Neural cell (in vitro differentiated cells): ENCODE measurements around the gene LONRF2. TPM values are rescaled to one million over a fixed set of nuclear protein-coding genes. Genes with fewer than 3 reads are reported as not detected.
"Not testable (repeated sequence)": the region's sequence is repeated elsewhere in the genome, so short reads cannot be mapped to it uniquely, and the experiment has no call there.

ENCODE experiments used
- H2AFZ ChIP-seq: fragments of 200-600, 300-800 bp; sonication (generic), shearing (Covaris generic); 2 replicates; pipeline ENCODE4 v1.6.0; 2014; ENCODE audit warnings: low read depth, mild to moderate bottlenecking, antibody characterized with exemption, low read length, moderate library complexity
- H3F3A ChIP-seq: fragments of 200-600 bp; shearing (Covaris generic); 2 replicates; pipeline ENCODE4 v1.6.1; 2016; ENCODE audit warnings: mild to moderate bottlenecking, moderate library complexity, mixed read lengths, antibody characterized with exemption, low read length; ENCODE audit not compliant: insufficient read depth, poor library complexity, severe bottlenecking
- H3K27ac ChIP-seq: fragments of 200-600, 300-800 bp; sonication (generic), shearing (Covaris generic); 2 replicates; pipeline ENCODE4 v1.5.1; 2014; ENCODE audit warnings: mild to moderate bottlenecking, low read length, moderate library complexity
- H3K27me3 ChIP-seq: fragments of 300-800, 200-600 bp; sonication (generic), shearing (Covaris generic); 2 replicates; pipeline ENCODE4 v1.6.0; 2014; ENCODE audit warnings: mild to moderate bottlenecking, low read depth, low read length, moderate library complexity; ENCODE audit not compliant: insufficient read depth
- H3K36me3 ChIP-seq: fragments of 300-800, 200-600 bp; sonication (generic), shearing (Covaris generic); 2 replicates; pipeline ENCODE4 v1.5.1; 2014; ENCODE audit warnings: mild to moderate bottlenecking, antibody characterized with exemption, low read length, moderate library complexity; ENCODE audit not compliant: insufficient read depth
- H3K4me2 ChIP-seq: fragments of 300-800, 200-600 bp; sonication (generic), shearing (Covaris generic); 2 replicates; pipeline ENCODE4 v1.6.0; 2014; ENCODE audit warnings: mild to moderate bottlenecking, low read length
- H3K4me3 ChIP-seq: fragments of 300-800, 200-600 bp; sonication (generic), shearing (Covaris generic); 2 replicates; pipeline ENCODE4 v1.5.1; 2014; ENCODE audit warnings: mild to moderate bottlenecking, low read length, moderate library complexity
- H3K79me2 ChIP-seq: fragments of 200-600 bp; shearing (Covaris generic); replicated peaks from 2 replicates; pipeline ENCODE4 v1.6.0; 2014; ENCODE audit warnings: mild to moderate bottlenecking, low read length, moderate library complexity; ENCODE audit not compliant: insufficient read depth
- H3K9ac ChIP-seq: fragments of 300-800, 200-600 bp; sonication (generic), shearing (Covaris generic); 2 replicates; pipeline ENCODE4 v1.6.1; 2016; ENCODE audit warnings: mild to moderate bottlenecking, low read length, mixed read lengths
- H3K9me2 ChIP-seq: fragments of 200-600 bp; shearing (Covaris generic); 2 replicates; pipeline ENCODE4 v1.6.1; 2016; ENCODE audit warnings: mild to moderate bottlenecking, low read length, mixed read lengths; ENCODE audit not compliant: insufficient read depth
- H3K9me3 ChIP-seq: fragments of 200-600, 300-800 bp; sonication (generic), shearing (Covaris generic); 2 replicates; pipeline ENCODE4 v1.6.1; 2016; ENCODE audit warnings: mild to moderate bottlenecking, mixed run types, low read length, moderate library complexity, mixed read lengths
- H4K20me1 ChIP-seq: fragments of 200-600 bp; shearing (Covaris generic); 2 replicates; pipeline ENCODE4 v1.6.1; 2016; ENCODE audit warnings: mild to moderate bottlenecking, mixed run types; ENCODE audit not compliant: insufficient read depth
- EP300 ChIP-seq: fragments of 450-650 bp; conservative IDR thresholded peaks from 2 replicates; pipeline ENCODE4 v1.6.1; 2014; ENCODE audit warnings: antibody characterized with exemption, mild to moderate bottlenecking, moderate library complexity; ENCODE audit not compliant: poor library complexity, severe bottlenecking
- EZH2 ChIP-seq: fragments of 200-600, 300-800 bp; shearing (Covaris generic), sonication (generic); IDR thresholded peaks from 2 replicates; pipeline ENCODE4 v1.6.1; 2014; ENCODE audit warnings: antibody characterized with exemption, low read length, borderline replicate concordance, mild to moderate bottlenecking; ENCODE audit not compliant: insufficient read depth, poor library complexity, severe bottlenecking
- MXI1 ChIP-seq: fragments of 450-650 bp; conservative IDR thresholded peaks from 2 replicates; pipeline ENCODE4 v1.6.1; 2014; ENCODE audit warnings: antibody characterized with exemption, mild to moderate bottlenecking; ENCODE audit not compliant: poor library complexity, severe bottlenecking
- POLR2AphosphoS5 ChIP-seq: IDR thresholded peaks from 2 replicates; pipeline ENCODE4 v1.6.1; 2012
- RAD21 ChIP-seq: fragments of 450-650 bp; conservative IDR thresholded peaks from 2 replicates; pipeline ENCODE4 v1.6.1; 2014; ENCODE audit warnings: antibody characterized with exemption, mild to moderate bottlenecking, moderate library complexity
- SMC3 ChIP-seq: fragments of 450-650 bp; conservative IDR thresholded peaks from 2 replicates; pipeline ENCODE4 v1.6.1; 2014; ENCODE audit warnings: antibody characterized with exemption, mild to moderate bottlenecking, moderate library complexity; ENCODE audit not compliant: poor library complexity
- TAF1 ChIP-seq: IDR thresholded peaks from 2 replicates; pipeline ENCODE4 v1.6.1; 2012; ENCODE audit warnings: low read depth
- polyA plus RNA-seq: library from polyadenylated mRNA; depleted of rRNA; stranded (reverse); fragments of >200 nt; gene quantifications from 2 replicates; pipeline ENCODE4 v1.2.3, GENCODE V29; 2014
- TF ChIP-seq, protein P1 (sequence below): IDR thresholded peaks from 2 replicates; pipeline ENCODE4 v1.6.1; 2012; ENCODE audit warnings: borderline replicate concordance
- TF ChIP-seq, protein P2 (sequence below): fragments of 450-650 bp; IDR thresholded peaks from 2 replicates; pipeline ENCODE4 v1.5.1; 2014; ENCODE audit warnings: antibody characterized with exemption, mild to moderate bottlenecking, moderate library complexity; ENCODE audit not compliant: poor library complexity, severe bottlenecking

The LONRF2 gene
- polyA plus RNA-seq, 1 donor from 2014 or later, result 20.7 TPM

DNA sequence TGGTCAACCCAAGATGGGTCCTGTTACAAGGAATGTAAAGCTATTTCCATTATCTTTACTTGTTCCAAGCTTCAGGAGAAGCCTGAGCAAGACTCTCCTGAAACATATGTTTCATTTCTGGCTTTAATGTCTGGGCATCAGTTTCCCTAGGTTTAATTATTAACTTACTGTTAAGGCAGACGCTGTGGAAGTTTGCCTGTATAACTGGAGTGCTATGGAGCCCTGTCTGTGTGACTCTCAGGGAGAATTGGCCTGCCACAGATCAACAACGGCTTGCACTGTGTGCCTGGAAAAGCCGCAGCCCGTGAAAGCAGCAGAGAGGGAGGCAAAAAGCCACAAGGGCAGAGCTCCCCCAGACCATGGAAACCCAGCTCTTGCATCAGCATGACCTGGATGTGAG, 22.1 kb upstream of the LONRF2 start:
- Histone ChIP-seq H3K9me3 (no peaks in the 10 kb centered on the region), H4K20me1 (no peaks in the 10 kb centered on the region), H3K79me2 (no peaks in the 10 kb centered on the region), H3K4me3 (no peak overlapping the region), H3K27ac (no peak overlapping the region), H3K9ac (no peak overlapping the region), H3K9me2 (no peaks in the 10 kb centered on the region), H3F3A (no peaks in the 10 kb centered on the region), H3K27me3 (no peaks in the 10 kb centered on the region), H3K36me3 (no peaks in the 10 kb centered on the region), H2AFZ (no peak overlapping the region), H3K4me2 (no peak overlapping the region)
- TF ChIP-seq SMC3, result no peak
- no peak for TF ChIP-seq EP300
- no peak for TF ChIP-seq TAF1
- TF ChIP-seq, protein P1, sequence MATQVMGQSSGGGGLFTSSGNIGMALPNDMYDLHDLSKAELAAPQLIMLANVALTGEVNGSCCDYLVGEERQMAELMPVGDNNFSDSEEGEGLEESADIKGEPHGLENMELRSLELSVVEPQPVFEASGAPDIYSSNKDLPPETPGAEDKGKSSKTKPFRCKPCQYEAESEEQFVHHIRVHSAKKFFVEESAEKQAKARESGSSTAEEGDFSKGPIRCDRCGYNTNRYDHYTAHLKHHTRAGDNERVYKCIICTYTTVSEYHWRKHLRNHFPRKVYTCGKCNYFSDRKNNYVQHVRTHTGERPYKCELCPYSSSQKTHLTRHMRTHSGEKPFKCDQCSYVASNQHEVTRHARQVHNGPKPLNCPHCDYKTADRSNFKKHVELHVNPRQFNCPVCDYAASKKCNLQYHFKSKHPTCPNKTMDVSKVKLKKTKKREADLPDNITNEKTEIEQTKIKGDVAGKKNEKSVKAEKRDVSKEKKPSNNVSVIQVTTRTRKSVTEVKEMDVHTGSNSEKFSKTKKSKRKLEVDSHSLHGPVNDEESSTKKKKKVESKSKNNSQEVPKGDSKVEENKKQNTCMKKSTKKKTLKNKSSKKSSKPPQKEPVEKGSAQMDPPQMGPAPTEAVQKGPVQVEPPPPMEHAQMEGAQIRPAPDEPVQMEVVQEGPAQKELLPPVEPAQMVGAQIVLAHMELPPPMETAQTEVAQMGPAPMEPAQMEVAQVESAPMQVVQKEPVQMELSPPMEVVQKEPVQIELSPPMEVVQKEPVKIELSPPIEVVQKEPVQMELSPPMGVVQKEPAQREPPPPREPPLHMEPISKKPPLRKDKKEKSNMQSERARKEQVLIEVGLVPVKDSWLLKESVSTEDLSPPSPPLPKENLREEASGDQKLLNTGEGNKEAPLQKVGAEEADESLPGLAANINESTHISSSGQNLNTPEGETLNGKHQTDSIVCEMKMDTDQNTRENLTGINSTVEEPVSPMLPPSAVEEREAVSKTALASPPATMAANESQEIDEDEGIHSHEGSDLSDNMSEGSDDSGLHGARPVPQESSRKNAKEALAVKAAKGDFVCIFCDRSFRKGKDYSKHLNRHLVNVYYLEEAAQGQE, result no peak
- no peak for TF ChIP-seq EZH2
- TF ChIP-seq POLR2AphosphoS5, result no peak
- TF ChIP-seq RAD21, result no peak
- TF ChIP-seq, protein P2, sequence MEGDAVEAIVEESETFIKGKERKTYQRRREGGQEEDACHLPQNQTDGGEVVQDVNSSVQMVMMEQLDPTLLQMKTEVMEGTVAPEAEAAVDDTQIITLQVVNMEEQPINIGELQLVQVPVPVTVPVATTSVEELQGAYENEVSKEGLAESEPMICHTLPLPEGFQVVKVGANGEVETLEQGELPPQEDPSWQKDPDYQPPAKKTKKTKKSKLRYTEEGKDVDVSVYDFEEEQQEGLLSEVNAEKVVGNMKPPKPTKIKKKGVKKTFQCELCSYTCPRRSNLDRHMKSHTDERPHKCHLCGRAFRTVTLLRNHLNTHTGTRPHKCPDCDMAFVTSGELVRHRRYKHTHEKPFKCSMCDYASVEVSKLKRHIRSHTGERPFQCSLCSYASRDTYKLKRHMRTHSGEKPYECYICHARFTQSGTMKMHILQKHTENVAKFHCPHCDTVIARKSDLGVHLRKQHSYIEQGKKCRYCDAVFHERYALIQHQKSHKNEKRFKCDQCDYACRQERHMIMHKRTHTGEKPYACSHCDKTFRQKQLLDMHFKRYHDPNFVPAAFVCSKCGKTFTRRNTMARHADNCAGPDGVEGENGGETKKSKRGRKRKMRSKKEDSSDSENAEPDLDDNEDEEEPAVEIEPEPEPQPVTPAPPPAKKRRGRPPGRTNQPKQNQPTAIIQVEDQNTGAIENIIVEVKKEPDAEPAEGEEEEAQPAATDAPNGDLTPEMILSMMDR, result no peak
- no peak for TF ChIP-seq MXI1

DNA sequence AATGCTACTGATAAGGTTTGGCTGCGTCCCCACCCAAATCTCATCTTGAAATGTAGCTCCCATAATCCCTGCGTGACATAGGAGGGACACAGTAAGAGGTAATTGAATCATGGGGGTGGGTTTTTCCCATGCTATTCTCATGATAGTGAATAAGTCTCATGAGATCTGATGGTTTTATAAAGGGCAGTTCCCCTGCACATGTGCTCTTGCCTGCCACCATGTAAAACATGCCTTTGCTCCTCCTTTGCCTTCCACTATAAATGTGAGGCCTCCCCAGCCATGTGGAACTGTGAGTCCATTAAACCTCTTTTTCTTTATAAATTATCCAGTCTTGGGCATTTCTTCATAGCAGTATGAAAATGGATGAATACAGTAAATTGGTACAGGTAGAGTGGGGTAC, 20.2 kb upstream of the LONRF2 start:
- H3K4me2 ChIP-seq, H3K27ac ChIP-seq, H3K4me3 ChIP-seq, H3K79me2 ChIP-seq, H3K36me3 ChIP-seq, H3K27me3 ChIP-seq, H3K9ac ChIP-seq, H3F3A ChIP-seq, H3K9me3 ChIP-seq, H2AFZ ChIP-seq, H4K20me1 ChIP-seq, H3K9me2 ChIP-seq: not testable (repeated sequence)

DNA sequence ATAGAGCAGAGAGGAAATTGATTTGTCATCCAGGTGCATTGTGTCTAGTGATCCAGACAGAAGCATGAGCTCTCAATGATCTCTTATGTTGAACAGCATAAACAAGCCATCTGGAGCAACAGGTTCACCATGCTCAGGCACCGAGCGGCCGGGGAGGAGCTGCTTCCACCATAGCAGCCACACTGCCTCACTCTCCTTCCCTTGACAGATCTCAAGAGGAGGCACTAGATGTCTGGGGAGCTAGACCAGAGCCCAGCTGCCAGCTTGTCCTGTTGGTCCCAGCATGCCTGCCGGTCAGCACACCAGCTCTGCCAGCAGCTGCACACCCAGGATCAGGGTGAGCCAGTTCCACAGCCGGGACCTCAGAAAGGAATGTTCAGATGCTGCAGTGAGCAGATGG, 17.5 kb upstream of the LONRF2 start:
- H4K20me1 ChIP-seq, result no peaks in the 10 kb centered on the region
- no peak overlapping the region for H2AFZ ChIP-seq
- H3K9ac ChIP-seq, result no peak overlapping the region
- no peak overlapping the region for H3K4me3 ChIP-seq
- TF ChIP-seq MXI1, result no peak
- no peak for TF ChIP-seq SMC3
- TF ChIP-seq, protein P2, result no peak
- TF ChIP-seq EP300, result no peak
- TF ChIP-seq, protein P1, result no peak
- TF ChIP-seq RAD21, result no peak
- no peak for TF ChIP-seq EZH2
- TF ChIP-seq POLR2AphosphoS5, result no peak
- no peak for TF ChIP-seq TAF1
- H3K9me2 ChIP-seq, result no peaks in the 10 kb centered on the region
- H3K27me3 ChIP-seq, result no peaks in the 10 kb centered on the region
- H3K36me3 ChIP-seq, result no peaks in the 10 kb centered on the region
- H3K9me3 ChIP-seq, result no peaks in the 10 kb centered on the region
- H3K79me2 ChIP-seq, result no peaks in the 10 kb centered on the region
- no peak overlapping the region for H3K27ac ChIP-seq
- H3K4me2 ChIP-seq, result no peak overlapping the region
- H3F3A ChIP-seq, result no peaks in the 10 kb centered on the region
